HG02763 (cell line): ENCODE measurements around the gene TMEM63C.

Experiments used
- ATAC-seq: cut with Tn5 transposase; IDR thresholded peaks from one replicate; pipeline ENCODE4 v1.9.1; 2021; ENCODE audit warnings: mild to moderate bottlenecking, moderate library complexity; ENCODE audit not compliant: unreplicated experiment

TMEM63C gene

GRCh38 chr14:77249286-77249685 lies 67.7 kb downstream of the TMEM63C start:
- no peak for ATAC-seq

- no peak for ATAC-seq
Measured at GRCh38 chr14:77250927-77251326, 69.3 kb downstream of the TMEM63C start.

GRCh38 chr14:77251870-77252269 lies 70.3 kb downstream of the TMEM63C start:
- no peak for ATAC-seq

DNA sequence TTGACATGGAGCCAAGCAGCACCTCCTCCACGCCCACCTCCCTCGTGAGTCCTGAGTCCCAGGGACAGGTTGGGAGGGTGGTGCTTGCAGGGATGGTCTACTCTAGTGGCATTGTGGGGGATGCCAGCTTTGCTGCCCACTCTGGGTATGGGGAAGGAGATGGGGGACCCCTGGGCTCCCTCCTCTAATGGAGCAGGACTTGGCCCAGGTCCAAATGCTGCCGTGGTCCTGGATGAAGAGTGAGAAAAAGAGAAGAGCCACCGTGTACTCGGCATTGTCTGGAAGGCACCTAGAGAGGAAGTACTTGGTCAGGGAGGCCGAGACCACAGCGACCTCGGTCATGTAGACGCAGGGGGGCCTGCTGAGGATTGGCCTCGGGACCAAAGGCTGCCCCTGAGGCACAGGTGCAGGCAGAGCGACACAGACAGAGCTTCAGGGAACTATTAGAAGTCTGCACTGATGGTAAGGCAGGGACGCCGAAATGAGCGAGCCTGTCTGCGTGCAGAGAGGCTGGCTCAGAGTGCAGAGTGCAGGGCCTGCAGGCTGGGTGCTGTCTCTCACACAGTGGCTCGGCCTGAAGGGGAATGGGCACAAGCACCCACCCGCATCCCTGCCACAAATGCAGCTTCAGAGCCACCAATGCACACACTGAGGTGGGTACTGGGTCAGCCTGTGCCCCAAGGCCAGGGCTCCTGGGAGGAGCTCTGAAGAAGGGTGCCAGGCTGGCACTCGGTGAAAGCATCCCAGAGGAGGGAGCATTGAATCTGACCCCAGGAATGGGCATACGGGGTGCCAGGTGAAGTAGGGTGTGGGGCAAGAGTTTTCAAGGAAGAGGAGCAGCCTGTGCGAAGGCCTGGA lies 72.0 kb downstream of the TMEM63C start:
- no peak for ATAC-seq

GRCh38 chr14:77256694-77257093 lies 75.1 kb downstream of the TMEM63C start:
- no peak for ATAC-seq

DNA sequence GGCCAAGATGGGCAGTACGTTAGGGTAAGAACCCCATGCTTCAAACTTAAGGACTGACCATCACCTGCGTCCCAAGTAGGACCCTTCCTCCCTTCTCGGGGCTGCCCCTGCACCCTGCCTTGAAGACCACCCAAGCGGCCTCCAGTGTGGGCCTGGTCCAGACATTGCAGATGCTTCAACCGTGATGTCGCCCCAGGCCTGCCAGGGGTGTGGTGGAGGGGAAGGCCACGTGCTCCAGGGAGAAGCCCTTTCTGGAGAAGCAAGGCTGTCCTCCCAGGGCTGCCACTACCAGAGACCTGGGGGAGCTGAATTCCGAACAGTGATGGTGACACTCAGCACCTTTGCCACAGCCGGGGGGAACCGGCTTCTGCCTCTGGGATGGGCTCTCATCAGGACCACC lies 76.1 kb downstream of the TMEM63C start:
- ATAC-seq, result no peak

DNA sequence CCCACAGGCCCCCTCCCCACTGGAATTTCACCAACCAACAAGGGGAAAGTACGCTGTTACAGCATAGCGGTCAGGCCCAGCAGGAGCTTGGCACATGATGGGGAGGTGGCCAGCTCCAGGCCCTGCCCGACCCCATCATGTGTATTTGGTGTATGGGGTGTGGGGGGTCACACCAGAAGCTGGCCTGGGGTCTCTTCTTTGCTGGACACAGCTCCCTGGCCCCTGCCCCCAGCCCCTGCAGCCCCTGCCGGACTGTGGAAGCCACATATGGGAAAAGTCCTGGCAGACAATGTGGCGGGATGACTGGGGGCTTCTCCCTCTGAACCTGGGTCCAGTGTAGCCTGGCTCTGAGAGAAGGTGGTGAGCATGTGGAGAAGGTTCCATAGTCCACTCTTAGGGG lies 77.0 kb downstream of the TMEM63C start:
- no peak for ATAC-seq

DNA sequence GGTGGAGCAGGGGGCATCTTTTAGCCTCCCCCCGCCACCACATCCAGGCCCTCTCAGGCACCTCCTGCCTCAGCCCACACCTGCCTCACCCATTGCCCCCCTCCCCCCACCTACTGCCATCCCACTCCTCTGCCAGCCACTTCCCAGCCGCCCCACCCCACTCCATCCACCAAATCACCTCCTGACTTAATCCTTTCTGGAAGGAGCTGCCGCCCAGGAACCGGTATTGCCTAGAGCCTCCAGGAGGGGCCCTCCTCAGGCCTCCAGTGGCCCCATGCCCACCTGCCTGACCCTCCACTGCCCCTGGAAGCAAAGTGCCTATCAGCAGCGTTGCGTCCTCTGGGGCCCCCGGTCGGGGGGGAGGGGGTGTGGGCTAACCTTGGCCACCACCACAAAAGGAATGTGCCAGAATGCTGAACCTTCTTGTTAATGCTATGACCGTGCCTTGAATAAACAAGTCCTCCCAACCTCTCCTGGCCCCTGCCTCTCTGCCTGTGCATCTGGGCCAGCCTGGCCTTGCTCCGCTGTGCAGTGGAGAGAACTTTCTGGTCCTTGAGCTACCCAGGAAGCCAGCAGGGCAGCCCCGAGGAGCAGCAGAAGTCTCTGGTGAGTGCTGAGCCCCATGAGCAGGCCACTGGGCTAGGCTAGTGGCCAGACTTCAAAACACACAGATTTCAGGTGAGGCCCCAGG lies 77.6 kb downstream of the TMEM63C start:
- no peak for ATAC-seq

DNA sequence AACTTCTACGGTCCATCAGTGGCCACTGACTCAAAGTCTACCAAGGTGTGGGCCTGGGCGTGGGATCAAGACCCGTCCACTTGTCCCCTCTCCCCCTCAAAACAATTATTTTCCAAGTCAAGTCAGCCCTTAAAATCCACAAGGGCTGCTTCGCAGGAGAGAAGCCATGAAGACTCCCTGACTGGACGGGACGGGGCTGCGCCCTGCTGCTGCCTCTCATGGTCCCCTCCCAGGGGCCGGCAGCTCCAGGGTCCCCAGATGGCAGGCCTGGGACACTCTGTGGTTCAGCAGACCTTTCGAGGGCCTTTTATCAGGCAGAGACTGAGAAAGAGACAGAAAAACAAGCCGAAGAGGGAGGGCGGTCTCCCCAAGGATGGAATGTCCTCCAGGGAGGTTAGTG lies 78.6 kb downstream of the TMEM63C start:
- no peak for ATAC-seq

DNA sequence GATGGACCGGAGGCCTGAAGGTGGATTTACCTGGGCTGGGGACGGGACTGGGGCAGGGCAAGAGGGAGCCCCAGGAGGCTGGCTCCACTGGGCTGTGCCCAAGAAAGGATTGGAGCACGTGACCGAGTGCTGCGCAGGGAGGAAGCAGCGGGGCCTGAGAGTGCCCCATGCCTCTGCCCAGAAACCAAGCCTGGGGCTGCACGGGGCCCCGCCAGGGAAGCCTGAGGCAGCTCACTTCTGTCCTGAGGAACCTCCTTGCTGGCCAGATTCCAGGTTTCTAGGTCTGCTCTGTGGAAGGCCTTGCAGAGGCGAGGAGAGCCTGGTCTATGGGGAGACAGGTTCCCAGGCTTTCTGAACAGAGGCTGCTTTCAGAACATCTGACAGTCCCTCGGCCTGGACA lies 79.0 kb downstream of the TMEM63C start:
- no peak for ATAC-seq

DNA sequence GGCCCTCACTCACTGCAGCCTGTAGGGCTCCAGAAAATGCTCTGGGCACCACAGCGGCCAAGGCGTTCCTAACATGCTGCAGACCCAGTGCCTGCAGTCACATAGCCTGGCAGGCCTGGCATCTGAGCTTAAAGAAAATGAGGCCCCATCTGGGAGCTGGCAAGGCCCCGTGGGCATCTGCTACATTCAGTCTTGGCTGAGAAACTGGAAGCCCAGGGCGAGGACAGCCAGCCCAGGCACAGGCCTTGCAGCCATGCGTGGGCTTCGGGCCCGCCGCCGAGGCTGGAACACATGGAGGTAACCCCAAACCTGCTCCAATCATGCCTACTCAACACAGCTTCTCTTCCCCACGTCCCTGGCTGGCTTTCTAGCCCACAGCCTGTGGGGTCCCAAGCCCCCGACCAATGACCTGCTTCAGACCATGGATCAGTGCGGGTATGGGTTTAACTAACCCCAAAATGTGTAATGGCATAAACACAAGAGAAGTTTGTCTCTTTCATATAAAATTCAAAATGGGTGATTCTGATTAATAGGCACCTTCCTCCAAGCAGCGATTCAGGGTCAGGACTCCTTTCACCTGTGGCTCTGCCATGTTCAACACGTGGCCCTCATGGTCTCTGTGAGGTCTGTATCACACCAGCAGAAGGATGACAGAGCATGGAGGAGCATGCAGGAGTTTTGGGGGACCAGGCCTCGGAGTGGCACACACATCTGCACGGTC lies 83.0 kb downstream of the TMEM63C start:
- ATAC-seq, result no peak

- ATAC-seq, result no peak
Measured at GRCh38 chr14:77265187-77265515, 83.6 kb downstream of the TMEM63C start.

- ATAC-seq, result no peak
Measured at GRCh38 chr14:77265561-77266335, 84.2 kb downstream of the TMEM63C start.

DNA sequence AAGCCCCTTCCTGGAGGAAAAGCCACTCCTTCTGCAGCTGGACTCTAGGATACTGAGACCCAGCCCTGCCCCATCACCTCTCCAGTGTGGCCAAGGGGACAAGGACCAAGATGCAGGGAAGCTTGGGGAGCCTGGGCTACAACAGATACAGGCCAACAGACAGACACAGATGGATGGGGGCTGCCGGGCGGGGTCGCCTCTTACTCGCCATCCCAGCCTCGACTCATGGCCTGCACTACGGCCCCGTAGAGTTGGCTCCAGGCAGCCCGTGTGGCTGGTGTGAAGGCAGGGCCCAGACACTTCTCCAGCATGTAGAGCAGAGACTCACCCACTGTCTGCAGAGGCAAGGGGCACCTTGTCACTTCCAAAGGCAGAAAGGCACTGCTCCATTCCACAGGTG lies 84.7 kb downstream of the TMEM63C start:
- ATAC-seq, result no peak

DNA sequence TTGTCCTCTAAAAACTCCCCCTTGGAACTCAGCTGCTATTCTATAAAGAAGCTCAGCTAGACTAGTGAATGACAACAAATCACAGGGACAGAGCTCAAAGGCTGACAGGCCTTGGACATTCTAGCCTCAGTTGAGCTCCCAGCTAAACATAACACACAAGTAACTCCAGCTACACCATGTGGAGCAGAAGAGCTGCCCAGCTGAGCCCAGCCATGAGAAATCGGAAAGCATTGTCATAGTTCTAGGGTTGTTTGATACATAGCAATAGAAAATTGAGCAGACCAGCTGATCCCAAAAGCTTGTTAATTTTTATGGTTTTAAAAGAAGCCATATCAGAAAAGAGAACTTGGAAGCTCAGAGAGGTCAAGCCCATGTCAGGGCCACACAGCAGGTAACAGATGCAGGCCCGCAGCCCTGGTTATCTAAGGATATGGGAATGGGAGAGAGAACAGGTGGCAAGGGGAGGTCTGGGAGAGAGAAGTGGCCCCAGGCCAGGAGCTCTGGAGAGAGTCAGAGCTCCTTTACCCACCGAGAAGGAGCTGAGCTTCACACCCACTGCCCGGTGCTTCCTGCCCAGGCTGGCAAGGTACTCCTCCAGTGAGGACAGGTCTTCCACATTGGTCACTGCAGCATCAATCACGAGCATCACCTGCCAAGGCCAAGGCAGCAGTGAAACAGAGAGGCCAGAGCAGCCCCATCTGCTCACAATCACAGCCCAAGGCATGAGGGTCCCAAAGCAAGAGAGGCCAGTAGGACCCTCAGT lies 86.5 kb downstream of the TMEM63C start:
- ATAC-seq, result no peak

DNA sequence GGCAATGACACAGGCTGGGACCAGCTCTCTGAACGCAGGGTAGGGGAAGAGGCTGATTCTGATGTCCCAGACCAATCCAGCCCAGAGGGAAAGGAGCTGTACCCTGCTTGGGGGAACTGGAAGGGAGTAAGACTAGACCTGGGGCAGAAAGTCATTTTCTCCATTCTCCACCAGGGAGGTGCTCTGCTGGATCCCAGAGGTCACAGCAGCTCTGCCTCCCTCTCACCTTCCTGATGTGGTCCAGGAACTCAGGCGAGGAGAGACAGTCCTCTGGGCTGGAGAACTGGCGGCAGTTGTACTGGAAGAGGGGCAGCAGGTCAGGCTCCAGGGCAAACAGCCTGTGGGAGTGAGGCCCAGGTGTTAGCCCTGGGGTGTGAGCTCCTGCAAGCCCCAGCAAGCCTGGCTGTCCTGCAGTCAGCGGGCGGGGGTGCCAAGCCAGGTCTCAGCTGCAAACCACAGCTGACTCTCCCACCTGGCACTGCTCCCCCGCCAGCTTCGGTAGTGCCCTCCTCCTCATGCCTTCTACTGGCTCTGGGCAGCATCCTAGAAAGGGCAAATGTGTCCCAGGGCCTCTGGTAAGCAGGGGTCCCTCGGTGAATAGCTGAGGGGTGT lies 87.5 kb downstream of the TMEM63C start:
- no peak for ATAC-seq

DNA sequence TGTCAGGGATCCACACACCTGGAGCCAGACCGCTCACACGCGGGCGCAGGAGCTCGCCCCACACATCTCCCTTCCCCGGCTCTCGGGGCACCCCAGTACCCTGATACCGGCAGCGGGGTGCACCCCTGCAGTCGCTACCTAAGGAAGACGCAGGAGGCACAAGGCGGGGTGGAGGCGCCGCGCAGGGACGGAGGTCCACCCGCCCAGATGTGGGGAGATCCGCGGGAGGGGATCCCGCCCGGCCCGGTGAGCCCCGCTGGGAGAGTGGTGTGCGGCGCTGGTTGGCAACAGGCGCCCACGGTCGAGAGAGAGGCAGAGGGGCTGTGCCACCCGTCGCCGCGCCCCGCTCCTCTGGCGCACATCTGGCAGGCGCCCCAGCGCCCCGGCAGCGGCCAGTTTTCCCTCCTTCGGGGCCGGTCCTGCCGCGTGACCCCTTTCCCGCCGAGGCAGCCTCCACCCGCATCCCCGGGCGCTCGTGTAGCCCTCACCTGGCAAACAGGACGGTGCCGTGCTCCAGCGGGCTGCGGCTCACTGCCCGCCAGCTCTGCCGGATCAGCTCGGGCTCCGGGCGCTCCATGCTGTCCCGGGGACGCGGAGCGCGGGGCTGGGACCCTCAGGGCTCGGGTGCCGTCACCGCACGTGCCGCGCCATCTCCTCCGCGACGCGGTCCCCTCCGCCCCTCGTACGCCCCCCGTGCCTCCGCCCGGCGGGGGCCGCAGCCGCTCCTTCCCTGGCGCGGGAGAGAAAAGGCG lies 88.9 kb downstream of the TMEM63C start:
- ATAC-seq, result no peak

- no peak for ATAC-seq
Measured at GRCh38 chr14:77271113-77271710, 89.6 kb downstream of the TMEM63C start, which contains the start of gene NGB. TSS of gene NGB (minus strand) at chr14:77271206. CDS start at chr14:77270937, 269 bp downstream.

GRCh38 chr14:77272261-77272660 lies 90.7 kb downstream of the TMEM63C start:
- ATAC-seq, result no peak
